ENCODE measurements around the gene SMIM8.
"Not testable (repeated sequence)": the region's sequence is repeated elsewhere in the genome, so short reads cannot be mapped to it uniquely, and the experiment has no call there.

The SMIM8 gene, protein sequence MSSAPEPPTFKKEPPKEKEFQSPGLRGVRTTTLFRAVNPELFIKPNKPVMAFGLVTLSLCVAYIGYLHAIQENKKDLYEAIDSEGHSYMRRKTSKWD

DNA sequence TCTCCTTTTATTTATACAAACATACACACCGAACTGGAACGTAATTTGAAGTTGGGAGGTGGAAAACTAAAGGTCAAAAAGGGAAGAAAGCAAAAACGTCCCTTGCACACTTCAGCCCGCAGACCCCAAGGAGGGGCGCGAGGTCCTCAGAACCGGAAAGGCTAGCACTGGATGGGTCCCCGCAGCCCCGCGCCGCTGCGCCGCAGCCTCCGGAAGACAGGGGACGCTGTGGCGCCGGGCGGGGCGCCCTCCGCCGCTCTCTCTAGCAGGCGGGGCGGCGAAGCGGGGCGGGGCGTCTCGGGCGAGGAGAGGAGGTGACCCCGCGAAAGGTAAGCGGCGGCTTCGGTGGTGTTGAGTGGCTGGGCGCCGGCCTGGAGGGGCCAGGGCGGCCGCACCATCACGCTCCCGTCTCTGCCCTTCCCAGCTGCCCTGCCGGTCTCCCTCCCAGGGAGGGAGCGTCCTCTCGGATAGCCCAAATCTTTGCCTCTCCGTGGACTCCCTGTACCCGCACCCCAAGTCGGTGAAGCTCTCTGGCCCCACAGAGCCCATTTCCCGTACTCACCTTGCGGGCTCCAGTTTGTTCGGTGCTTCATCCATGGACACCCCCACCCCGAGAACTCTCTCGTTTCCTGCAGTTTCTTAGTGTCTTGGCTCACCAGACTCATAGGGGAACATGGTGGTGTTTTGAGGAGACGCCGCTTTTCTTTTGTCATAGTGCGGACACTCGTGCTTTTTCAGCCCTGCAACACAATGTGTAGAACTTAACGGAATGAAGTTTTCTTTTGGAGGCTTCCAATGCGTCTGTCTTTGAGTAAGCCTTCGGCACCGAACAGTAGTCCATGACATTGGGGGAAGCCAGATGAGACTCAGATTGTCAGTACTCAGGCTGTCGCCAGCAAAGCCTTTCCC is at the start of gene SMIM8:
TSS of gene SMIM8 (plus strand) at position 285 of the 909 bp plus-strand sequence. CDS start 14,444 bp downstream, outside the sequence.
- peak; percentile 78 for DNase-seq

DNA sequence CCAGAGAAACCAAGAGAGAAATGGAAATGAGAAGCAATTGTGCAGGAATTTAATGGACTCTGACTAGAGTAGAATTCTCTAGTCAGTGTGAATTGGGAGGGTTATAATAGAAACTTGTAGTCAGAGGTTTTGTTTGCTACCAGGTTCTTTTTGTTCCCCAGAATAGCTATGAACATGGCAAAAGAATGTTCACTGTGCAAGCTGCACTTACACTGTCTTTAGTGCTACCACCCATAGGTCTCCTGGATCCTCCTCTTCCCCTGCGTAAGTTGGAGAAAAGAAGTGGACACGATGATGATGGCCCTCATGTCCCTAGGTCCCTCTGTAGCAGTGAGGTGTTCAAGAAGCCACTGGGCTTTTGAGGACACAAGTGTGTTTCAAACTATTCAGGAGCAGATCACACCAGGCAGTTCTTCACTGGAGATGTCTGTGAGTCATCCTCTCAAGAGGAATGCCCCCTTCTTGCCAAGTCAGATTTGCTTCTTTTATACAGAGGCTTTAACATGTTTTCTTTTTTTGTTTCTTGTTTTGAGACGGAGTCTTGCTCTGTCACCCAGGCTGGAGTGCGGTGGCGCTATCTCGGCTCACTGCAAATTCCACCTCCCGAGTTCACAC is 47.6 kb upstream of the SMIM8 start:
- DNase-seq, result no peak

DNA sequence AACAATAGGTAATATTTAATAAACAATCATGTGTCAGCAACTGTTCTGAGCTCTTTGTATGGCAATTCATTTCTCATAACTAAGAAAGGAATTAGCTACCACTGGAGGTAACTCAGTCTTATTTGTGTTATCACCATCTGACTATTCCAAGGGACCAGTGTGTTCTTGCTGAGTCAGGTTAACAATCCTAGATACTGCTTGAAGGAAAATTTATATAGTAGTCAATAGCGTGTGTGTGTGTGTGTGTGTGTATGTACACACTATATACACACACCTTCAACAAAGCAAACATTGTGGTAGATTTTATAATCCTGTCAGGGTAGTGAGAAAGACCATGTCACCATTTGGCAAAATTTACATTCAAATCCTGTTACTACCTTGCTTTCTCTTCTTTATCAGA is 45.8 kb upstream of the SMIM8 start:
- DNase-seq, result no peak

DNA sequence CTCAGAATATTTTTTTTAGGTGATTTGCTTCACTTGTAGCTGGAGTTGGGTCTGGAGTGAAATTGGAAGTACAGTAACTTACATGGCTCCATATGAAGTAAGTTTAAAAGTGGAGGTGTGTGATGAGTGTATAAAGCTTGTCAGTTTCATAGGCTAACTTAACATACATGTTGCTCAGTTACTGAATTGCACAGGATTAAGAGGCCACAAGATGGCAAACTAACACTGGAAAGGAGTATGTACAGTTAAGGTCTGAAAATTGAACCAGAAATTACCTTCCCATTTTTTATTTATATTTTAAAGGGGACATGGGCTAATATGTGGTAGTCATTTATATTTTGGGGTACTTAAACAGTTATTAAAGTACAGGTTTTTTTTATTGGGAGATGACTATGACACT is 45.3 kb upstream of the SMIM8 start:
- peak; percentile 24 for DNase-seq

- DNase-seq, result no peak
These were observed 43.2 kb upstream of the SMIM8 start for GRCh38 chr6:87279196-87279595.

- no peak for DNase-seq
These were observed 41.0 kb upstream of the SMIM8 start for GRCh38 chr6:87281426-87281825.

GRCh38 chr6:87282743-87283142 is 39.6 kb upstream of the SMIM8 start:
- DNase-seq, result no peak

DNA sequence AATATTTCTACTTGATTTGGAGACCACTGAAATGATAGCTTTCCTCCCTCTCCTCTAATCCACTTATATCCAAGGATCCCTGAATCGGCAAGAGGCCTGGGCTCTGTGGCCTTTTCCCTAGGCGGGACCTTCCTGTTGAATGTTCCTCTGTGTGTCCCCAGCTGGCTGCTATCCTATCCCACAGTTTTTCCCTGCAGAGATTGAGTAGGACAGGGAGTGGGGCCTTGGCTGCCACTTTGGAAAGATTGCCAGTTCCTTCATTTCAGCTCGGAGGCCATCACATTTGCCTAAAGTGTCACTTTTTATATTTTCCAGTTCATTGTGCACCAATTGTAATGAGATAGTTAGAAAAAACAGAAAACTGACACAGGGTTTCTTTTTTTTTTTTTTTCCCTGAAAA is 38.9 kb upstream of the SMIM8 start:
- no peak for DNase-seq

DNA sequence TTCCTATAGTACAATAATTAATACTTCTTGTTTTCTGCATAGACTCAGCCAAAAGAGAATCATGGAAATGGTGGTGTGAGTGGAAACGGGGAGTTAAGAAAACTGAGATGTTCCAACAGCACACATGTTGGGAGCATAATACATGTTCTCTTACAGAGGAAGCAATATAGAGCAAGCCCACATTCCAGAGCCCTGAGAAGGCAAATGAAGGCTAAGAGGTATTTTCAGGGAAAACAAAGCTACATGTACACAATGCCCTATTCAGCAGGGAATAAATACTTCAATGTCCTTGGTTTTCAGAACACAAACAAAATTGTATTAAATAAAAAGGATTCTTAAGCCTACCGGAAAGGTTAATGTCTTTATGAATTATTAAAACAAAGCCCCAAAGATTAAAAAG is 35.1 kb upstream of the SMIM8 start:
- no peak for DNase-seq

DNA sequence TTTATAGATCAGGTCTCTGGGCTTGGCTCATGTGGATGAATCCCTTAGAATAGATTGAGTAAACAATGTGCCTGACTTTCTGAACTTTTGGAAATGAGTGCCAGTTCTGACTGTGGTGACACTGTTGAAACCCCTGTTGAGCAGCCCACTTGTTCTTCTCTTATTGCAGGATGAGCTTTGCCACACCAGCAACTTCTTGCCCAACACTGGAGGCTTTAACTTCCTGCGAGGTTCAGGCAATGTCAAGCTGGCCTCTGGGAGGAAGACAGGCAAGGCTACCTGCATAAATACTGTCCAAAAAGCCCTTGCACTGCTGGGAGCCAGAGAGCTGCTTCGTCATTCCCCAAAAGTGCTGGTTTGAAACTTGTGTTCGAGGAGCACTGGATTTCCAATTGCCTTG is 32.8 kb upstream of the SMIM8 start:
- DNase-seq, result no peak

GRCh38 chr6:87291883-87292282 is 30.5 kb upstream of the SMIM8 start:
- peak; percentile 33 for DNase-seq

DNA sequence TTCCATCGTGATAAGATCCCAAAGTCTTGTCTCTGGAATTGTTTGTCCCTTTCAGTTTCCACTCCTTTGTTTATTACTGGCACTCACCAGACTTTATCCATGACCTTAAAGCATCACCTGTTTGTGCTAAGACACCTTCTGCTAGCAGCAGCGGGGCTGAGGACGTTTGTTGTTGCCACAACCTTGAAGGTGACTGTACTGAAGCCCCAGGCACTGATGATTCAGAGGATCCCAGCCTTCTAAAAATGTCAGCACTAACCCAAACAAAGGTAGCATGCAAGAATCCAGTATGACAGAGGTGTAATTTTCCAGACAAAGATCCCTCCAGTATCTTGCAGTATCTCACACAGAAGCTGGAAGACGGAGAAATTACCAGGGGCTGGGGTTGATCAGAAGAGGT is 28.9 kb upstream of the SMIM8 start:
- no peak for DNase-seq

DNA sequence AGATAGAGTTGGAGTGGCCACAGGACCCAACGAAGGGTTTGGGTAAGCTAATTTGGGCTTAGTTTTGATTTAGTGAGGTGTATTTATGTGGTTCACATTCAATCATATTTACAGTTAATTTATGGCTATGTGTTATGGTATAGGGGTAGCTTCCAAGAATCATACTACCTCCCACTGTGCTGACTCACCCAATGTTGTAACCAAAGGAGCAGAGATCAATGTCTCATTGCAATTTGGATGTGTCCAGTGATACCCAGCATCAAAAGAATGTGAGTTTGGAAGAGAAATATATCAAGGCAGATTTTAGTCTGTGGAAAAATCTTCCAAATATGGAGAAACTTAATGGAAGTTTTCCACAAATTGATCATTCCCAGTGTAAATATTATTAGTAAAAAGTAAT is 25.3 kb upstream of the SMIM8 start:
- no peak for DNase-seq

- not testable (repeated sequence) for DNase-seq
These were observed 21.1 kb upstream of the SMIM8 start for GRCh38 chr6:87301277-87301676.

DNA sequence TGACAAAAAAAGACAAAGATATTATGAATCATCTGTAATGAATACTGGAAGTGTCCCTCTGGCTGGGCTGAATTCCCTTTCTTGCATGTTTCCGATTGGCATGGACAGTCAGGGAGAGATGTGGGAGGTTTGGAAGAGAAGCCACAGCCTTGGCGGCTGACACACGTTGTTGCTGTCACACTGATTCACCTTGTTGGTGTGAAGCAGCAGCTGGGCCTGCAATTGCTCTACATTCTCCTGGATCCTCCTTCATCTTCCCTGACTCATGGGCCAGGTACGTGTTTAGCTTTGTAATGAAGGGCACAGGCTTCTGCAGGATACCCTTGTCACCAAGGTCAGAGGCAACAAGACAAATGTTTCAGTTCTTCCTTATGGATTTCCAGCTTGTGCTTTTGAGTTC is 13.4 kb upstream of the SMIM8 start:
- no peak for DNase-seq

- no peak for DNase-seq
These were observed 9.5 kb upstream of the SMIM8 start for GRCh38 chr6:87312860-87313259.

- DNase-seq, result no peak
These were observed 7.3 kb upstream of the SMIM8 start for GRCh38 chr6:87315071-87315470.

GRCh38 chr6:87319271-87319987 is 3.0 kb upstream of the SMIM8 start:
- no peak for DNase-seq

DNA sequence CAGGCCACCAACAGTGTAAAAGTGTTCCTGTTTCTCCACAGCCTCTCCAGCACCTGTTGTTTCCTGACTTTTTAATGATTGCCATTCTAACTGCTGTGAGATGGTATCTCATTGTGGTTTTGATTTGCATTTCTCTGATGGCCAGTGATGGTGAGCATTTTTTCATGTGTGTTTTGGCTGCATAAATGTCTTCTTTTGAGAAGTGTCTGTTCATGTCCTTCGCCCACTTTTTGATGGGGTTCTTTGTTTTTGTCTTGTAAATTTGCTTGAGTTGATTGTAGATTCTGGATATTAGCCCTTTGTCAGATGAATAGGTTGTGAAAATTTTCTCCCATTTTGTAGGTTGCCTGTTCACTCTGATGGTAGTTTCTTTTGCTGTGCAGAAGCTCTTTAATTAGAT is 1.5 kb downstream of the SMIM8 start:
- DNase-seq, result not testable (repeated sequence)

DNA sequence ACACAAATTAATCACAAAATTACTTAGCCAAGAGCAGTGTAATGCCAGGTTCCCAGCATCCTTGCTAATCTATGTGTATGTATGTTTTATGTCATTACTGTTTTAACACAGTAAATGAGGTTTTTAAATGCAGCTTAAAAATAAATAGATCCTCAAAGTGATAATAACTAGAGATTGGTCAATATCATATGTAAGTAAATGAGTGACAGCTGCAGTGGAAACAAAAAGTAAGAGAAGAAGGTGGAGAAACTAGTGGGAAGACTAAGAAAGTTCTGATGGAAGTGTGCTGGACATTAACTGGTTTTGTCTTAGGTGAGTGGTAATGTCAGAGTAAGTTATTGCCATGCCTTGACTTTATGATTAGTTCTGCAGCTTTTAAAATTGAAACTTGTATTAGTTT is 8.6 kb downstream of the SMIM8 start:
- DNase-seq, result no peak

DNA sequence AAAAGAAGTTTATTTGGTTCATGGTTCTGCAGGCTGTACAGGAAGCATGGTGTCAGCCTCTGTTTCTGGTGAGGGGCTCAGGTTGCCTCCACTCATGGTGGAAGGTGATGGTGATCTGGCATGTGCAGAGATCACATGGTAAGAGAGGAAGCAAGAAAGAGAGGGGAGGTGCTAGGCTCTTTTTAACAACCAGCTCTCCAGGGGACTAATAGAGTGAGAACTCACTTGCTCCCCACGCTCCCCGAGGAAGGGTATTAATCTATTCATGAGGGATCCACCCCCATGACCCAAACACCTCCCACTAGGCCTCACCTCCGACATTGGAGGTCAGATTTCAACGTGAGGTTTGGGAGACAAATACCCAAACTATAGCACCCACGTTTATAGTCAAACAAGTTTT is 10.6 kb downstream of the SMIM8 start:
- DNase-seq, result no peak

DNA sequence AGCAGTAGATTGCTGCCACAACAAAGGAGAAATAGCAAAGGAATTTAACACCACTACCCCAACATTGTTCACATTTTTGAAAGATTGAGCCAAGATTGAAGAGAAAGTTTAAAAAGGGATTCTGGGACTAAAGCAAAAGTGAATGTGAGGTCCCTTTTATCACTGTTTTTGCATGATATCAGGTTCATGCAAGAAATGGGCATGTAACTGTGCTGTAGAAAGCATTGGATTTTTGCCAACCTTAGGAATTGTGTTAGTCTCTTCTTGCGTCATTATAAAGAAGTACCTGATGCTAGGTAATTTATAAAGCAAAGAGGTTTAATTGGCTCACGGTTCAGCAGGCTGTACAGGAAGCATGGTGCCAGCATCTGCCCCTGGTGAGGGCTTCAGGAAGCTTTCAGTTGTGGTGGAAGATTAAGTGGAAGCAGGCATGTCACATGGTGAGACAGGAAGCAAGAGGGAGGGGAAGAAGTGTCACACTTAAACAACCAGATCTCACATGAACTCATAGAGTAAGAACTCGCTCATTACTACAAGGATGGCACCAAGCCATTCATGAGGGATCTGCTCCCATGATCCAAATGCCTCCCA is 11.3 kb downstream of the SMIM8 start:
- no peak for DNase-seq

GRCh38 chr6:87334683-87335082 is 12.3 kb downstream of the SMIM8 start:
- no peak for DNase-seq
